CD4-positive, alpha-beta T cell treated with Interleukin-6 at 100 ng/mL for 8 hours (primary cell): Measurements from ENCODE around the gene HBG1.

Source experiments
- DNase-seq: peaks from one replicate; pipeline ENCODE4 v3.0.0-alpha.2; 2020; ENCODE audit warnings: mixed read lengths, low spot score

Gene HBG1

DNA sequence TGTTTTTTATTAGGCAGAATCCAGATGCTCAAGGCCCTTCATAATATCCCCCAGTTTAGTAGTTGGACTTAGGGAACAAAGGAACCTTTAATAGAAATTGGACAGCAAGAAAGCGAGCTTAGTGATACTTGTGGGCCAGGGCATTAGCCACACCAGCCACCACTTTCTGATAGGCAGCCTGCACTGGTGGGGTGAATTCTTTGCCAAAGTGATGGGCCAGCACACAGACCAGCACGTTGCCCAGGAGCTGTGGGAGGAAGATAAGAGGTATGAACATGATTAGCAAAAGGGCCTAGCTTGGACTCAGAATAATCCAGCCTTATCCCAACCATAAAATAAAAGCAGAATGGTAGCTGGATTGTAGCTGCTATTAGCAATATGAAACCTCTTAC, 24.2 kb downstream of the HBG1 start:
- no peak for DNase-seq

DNA sequence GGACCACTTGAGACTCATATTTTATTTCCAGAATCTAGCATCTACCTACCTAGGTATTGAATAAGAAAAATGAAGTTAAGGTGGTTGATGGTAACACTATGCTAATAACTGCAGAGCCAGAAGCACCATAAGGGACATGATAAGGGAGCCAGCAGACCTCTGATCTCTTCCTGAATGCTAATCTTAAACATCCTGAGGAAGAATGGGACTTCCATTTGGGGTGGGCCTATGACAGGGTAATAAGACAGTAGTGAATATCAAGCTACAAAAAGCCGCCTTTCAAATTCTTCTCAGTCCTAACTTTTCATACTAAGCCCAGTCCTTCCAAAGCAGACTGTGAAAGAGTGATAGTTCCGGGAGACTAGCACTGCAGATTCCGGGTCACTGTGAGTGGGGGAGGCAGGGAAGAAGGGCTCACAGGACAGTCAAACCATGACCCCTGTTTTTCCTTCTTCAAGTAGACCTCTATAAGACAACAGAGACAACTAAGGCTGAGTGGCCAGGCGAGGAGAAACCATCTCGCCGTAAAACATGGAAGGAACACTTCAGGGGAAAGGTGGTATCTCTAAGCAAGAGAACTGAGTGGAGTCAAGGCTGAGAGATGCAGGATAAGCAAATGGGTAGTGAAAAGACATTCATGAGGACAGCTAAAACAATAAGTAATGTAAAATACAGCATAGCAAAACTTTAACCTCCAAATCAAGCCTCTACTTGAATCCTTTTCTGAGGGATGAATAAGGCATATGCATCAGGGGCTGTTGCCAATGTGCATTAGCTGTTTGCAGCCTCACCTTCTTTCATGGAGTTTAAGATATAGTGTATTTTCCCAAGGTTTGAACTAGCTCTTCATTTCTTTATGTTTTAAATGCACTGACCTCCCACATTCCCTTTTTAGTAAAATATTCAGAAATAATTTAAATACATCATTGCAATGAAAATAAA, 24.8 kb downstream of the HBG1 start:
- no peak for DNase-seq

DNA sequence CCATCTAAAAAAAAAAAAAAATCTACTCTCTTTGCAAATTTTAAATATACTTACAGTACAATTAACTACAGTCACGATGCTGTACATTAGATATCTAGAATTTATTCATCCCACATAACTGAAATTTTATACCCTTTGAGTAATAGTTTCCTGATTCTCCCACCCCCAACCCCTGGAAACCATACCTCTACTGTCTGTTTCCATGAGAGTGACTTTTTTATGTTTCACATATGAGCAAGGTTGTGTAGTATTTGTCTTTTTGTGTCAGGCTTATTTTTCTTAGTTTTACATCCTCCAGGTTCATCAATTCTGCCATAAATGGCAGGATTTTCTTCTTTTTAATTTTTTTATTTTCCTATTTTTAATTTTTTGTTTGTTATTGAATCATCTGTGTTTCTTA, 26.0 kb downstream of the HBG1 start:
- no peak for DNase-seq

DNA sequence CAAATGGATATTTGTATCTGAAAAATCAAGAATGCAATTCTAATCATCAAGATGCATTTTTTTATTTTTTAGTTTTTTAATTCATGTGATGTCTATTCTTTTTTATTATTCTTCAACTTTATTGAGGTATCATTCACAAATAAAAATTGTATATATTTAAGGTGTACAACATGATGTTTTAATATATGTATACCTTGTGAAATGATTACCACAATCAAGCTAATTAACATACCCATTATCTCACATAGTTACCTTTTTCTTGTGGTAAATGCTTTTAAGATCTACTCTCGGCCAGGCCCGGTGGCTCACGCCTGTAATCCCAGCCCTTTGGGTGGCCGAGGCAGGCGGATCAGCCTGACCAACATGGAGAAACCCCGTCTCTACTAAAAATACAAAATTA, 26.5 kb downstream of the HBG1 start:
- no peak for DNase-seq

DNA sequence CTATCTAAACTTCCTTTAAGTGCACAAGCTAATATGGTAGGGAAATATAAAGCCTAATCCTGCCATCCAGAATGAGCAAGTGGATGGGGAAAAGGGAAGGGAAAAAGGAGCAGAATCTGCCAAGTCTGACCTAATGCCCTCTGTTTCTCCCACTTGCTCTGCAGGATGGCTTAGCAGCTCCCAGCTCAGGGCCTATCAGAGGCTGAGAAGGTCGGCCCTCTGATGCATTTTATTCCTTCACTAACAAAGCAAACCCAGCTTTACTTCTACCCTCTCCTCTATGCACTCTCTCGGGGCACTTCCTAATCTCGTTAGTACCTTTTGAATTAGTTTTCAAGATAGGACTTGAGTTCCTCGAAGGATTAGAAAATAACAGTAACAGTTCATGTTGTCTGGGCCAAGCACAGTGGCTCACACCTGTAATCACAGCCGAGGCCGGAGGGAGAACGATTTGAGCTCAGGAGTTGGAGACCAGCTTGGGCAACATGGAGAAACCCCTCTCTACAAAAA, 39.2 kb downstream of the HBG1 start:
- DNase-seq: no peak

DNA sequence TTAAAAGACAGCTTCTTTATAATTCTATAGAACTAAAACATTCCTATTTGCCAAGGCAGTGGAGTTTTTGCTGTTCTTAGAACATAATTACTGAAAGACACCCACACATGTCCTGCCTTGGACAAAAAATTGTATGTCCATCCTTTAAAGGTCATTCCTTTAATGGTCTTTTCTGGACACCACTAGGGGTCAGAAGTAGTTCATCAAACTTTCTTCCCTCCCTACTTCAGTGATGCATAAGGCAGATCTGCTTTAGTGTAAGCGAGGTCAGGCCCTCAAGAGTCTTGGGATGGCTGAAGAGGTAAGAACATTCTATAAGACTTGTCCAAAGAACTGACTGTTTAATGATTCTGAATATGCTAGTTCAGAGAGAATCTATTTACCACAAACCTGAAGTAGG, 44.9 kb downstream of the HBG1 start:
- DNase-seq: no peak

DNA sequence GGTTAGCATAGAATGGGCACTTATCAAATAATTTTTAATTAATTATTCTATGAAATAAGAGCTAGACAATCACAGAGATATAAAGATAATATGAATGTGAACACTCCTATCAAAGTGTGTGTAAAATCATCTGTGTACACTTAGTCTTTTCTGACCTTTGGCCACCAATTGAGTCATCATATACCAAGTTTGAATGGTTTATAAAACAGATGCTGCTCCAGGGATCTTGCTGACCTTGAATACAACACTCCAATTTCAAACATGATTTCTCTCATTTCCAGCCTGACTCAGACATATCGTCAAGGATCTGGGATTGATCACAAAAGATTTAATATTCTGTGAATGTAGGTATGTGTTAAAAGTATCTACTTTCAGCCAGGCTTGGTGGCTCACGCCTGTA, 46.3 kb downstream of the HBG1 start:
- no peak for DNase-seq

DNA sequence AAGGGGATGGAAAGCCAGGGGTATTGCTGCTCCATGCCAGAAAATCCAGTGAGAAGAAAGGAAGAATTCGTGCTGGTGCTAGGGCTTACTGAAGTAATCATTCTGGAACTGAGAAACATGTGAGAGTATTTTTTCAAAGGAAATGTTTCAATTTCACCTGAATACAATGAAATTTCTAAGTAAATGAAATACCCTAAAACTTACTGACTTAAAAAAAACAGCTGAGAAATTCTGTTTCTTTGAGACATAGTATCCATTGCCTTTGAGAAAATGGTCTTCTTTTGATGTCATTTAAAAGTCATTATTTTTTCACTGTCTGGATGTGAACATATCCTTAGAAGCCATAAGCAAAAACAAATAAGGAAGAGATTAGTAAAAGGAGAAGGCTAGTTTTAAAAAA, 49.1 kb downstream of the HBG1 start, which contains the start of gene OR51V1:
OR51V1 (minus strand) TSS at position 101 of the 400 bp plus-strand sequence; CDS start at position 101, 0 bp downstream.
- DNase-seq: no peak

DNA sequence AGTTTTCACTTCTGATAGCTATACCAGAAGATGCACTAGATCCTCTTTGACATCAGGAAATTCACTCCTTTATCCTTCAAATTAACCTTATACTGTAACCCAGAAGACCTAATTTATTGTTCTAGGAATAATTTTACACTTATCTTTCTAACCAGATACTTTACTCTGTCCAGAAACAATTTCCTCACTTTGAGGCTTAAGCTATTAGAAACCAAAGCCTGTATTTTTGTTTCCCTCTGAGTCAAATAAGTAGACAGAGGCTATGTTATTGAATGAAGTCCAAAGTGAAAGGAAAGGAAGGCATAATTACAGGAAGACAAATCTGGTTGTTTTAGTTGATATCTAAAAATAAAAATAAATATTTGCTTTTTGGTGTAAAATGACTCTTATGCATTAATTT, 51.4 kb downstream of the HBG1 start:
- DNase-seq: no peak
